Esophagus (tissue), 2 donors: ENCODE measurements around the gene TBL1XR1. TPM values are rescaled to one million over a fixed set of nuclear protein-coding genes. Genes with fewer than 3 reads are reported as not detected.

Experiments used
- H3K27ac ChIP-seq, 2 donors: one replicate each; pipeline ENCODE4 v1.5.1; 2013; ENCODE audit warnings: low read depth in 2 of 2, mild to moderate bottlenecking in 2 of 2, inconsistent platforms in 1 of 2, low read length in 1 of 2, moderate library complexity in 1 of 2
- H3K27me3 ChIP-seq, 2 donors: one replicate each; pipeline ENCODE4 v1.6.1; 2013; ENCODE audit warnings: low read length in 2 of 2, control low read depth in 1 of 2, mild to moderate bottlenecking in 1 of 2; ENCODE audit not compliant: insufficient read depth in 2 of 2, control insufficient read depth in 1 of 2
- H3K36me3 ChIP-seq, 2 donors: one replicate each; pipeline ENCODE4 v1.6.1; 2013; ENCODE audit warnings: low read length in 1 of 2; ENCODE audit not compliant: control insufficient read depth in 2 of 2, insufficient read depth in 2 of 2
- H3K4me1 ChIP-seq, 2 donors: one replicate each; pipeline ENCODE4 v1.6.1; 2013; ENCODE audit warnings: low read length in 1 of 2; ENCODE audit not compliant: control insufficient read depth in 2 of 2, insufficient read depth in 2 of 2
- H3K4me3 ChIP-seq, 2 donors: one replicate each; pipeline ENCODE4 v1.5.1; 2013; ENCODE audit warnings: low read length in 2 of 2, mild to moderate bottlenecking in 2 of 2, low read depth in 1 of 2, moderate library complexity in 1 of 2
- H3K9me3 ChIP-seq, 2 donors: one replicate each; pipeline ENCODE4 v1.6.1; 2013; ENCODE audit warnings: mild to moderate bottlenecking in 2 of 2, low read depth in 1 of 2, low read length in 1 of 2, moderate library complexity in 1 of 2; ENCODE audit not compliant: control insufficient read depth in 2 of 2, insufficient read depth in 1 of 2
- WGBS, 2 donors: extraction: QIAGEN DNeasy Blood & Tissue Kit; methylation state at CpG; one replicate each; pipeline ENCODE4 v1.1.7; 2013; 5-methylcytosine and 5-hydroxymethylcytosine counted together
- polyA plus RNA-seq, 2 donors: library from polyadenylated mRNA; stranded (reverse); fragments of 200-250 nt; gene quantifications; one replicate each; pipeline ENCODE4 v1.2.3, GENCODE V29; 2013
- donor health status: healthy with polysubstance abuse.
- donor health status: Bipolar disorder and iron deficiency.

Gene TBL1XR1
- polyA plus RNA-seq, 2 donors, result 16.2 to 19.3 TPM

DNA sequence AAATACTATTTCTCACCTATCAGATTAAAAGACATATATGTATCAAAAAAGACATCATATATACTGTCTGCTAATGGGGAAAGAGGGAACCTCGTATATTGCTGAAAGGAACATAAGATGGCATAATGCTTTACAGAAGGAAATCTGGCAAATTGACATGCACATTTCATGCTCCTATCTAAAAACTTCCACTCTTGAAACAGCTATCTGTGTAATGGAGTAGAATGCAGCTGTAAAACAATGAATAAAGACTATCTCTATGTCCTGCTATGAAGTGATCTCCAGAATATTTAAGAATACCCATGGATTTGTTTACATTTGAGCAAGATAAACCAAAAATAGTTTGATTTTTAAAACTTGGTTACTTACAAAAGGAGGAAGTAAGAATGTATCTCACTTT, 107.4 kb downstream of the TBL1XR1 start:
- Histone ChIP-seq H3K36me3 (no peaks in the 10 kb centered on the region), H3K27ac (no peak overlapping the region), H3K4me3 (no peak overlapping the region), H3K9me3 (no peaks in the 10 kb centered on the region), H3K27me3 (no peaks in the 10 kb centered on the region), H3K4me1 (peaks cover 0 to 3% of the 10 kb centered on the region in 2 donors)
- whole genome bisulfite sequencing, 2 donors, result 64 to 73% methylated on average over 1 of the region's 1 CpG

GRCh38 chr3:177089110-177089509, 108.2 kb downstream of the TBL1XR1 start:
- Histone ChIP-seq H3K4me3 (no peak overlapping the region), H3K36me3 (no peaks in the 10 kb centered on the region), H3K9me3 (no peaks in the 10 kb centered on the region), H3K27me3 (no peaks in the 10 kb centered on the region), H3K4me1 (peaks cover 0 to 3% of the 10 kb centered on the region in 2 donors), H3K27ac (no peak overlapping the region)
- WGBS, 2 donors, result 77 to 78% methylated on average over 3 of the region's 3 CpGs

DNA sequence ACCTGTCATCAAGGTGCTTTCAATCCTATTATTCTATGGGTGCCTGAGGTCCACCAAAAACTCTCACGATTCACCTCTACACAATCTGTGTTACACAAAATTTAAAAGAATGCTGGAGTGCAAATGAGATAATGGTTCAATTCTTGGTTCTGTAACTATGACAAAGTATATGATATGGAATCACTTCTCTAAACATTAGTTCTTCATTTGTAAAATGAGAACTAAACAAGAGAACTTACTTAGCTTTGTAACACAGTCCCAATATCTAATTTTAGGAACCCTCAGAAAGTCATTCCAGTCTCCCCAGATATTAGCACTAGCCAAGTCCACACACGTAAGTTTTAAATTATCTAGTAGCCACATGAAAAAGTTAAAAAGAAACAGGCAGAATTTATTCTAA, 111.5 kb downstream of the TBL1XR1 start:
- no peak overlapping the region for H3K4me3 ChIP-seq
- no peaks in the 10 kb centered on the region for H3K36me3 ChIP-seq
- no peaks in the 10 kb centered on the region for H3K27me3 ChIP-seq
- H3K4me1 ChIP-seq, result peaks cover 0 to 3% of the 10 kb centered on the region in 2 donors
- no peak overlapping the region for H3K27ac ChIP-seq
- WGBS, 2 donors, result 44 to 68% methylated on average over 2 of the region's 2 CpGs
- no peaks in the 10 kb centered on the region for H3K9me3 ChIP-seq

DNA sequence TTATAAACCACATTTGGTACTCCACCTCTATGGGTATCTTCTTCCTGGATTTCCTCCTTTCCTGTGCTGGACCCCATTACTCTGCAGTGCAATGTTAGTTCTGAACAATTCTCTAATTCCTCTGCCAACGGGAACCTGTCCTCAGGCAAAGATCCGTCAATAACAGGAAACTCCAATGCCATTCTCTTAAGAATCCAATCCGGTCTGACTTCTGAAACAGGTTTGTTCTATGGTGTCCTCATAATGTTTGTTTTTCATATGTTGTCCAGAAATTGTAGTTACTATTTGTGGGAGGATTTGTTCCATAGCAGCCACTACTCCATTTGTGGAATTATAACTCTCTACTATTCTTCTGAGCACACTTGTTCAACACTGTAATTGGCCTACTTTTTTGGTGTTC, 112.7 kb downstream of the TBL1XR1 start:
- Histone ChIP-seq H3K27me3 (no peaks in the 10 kb centered on the region), H3K36me3 (no peaks in the 10 kb centered on the region), H3K9me3 (no peaks in the 10 kb centered on the region), H3K4me3 (peak overlapping the region in 1 of 2 donors; percentile 22), H3K4me1 (peaks cover 0 to 3% of the 10 kb centered on the region in 2 donors), H3K27ac (no peak overlapping the region)
- 47 to 63% methylated on average over 3 of the region's 3 CpGs for WGBS, 2 donors

GRCh38 chr3:177080122-177080521, 117.2 kb downstream of the TBL1XR1 start:
- no peaks in the 10 kb centered on the region for H3K36me3 ChIP-seq
- H3K4me1 ChIP-seq, result no peaks in the 10 kb centered on the region
- no peak overlapping the region for H3K27ac ChIP-seq
- no peaks in the 10 kb centered on the region for H3K9me3 ChIP-seq
- H3K27me3 ChIP-seq, result no peaks in the 10 kb centered on the region
- H3K4me3 ChIP-seq, result no peak overlapping the region
- WGBS, 2 donors, result 82 to 92% methylated on average over 1 of the region's 1 CpG

DNA sequence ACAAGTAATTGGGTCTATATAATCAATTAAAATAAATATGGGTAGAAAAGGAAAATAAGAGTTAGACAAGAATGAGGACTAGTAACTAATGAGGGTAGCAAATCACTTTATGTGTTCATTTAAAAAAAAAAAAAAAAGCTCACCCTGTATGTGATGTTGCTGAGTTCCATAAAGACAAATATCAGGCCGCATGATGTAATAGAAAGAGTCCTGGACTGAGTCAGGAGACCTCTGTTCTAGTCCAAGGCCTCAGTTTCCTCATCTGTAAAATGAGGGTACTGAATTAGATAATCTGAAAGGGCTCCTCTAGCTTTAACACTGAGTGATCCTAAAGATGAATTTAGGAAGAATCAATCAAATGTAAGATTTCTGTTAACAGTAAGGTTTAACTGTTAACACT, 117.6 kb downstream of the TBL1XR1 start:
- H3K4me1 ChIP-seq, result no peaks in the 10 kb centered on the region
- no peak overlapping the region for H3K27ac ChIP-seq
- no peaks in the 10 kb centered on the region for H3K27me3 ChIP-seq
- no peaks in the 10 kb centered on the region for H3K9me3 ChIP-seq
- no peak overlapping the region for H3K4me3 ChIP-seq
- peaks cover 0 to 2% of the 10 kb centered on the region in 2 donors for H3K36me3 ChIP-seq
- WGBS, 2 donors, result 83 to 100% methylated on average over 1 of the region's 1 CpG

- Histone ChIP-seq H3K36me3 (peaks cover 0 to 2% of the 10 kb centered on the region in 2 donors), H3K9me3 (no peaks in the 10 kb centered on the region), H3K27ac (no peak overlapping the region), H3K4me1 (no peaks in the 10 kb centered on the region), H3K4me3 (no peak overlapping the region), H3K27me3 (no peaks in the 10 kb centered on the region)
- 77% methylated on average over 4 of the region's 4 CpGs for WGBS, 2 donors
Measured at GRCh38 chr3:177071496-177072156, 125.7 kb downstream of the TBL1XR1 start.

DNA sequence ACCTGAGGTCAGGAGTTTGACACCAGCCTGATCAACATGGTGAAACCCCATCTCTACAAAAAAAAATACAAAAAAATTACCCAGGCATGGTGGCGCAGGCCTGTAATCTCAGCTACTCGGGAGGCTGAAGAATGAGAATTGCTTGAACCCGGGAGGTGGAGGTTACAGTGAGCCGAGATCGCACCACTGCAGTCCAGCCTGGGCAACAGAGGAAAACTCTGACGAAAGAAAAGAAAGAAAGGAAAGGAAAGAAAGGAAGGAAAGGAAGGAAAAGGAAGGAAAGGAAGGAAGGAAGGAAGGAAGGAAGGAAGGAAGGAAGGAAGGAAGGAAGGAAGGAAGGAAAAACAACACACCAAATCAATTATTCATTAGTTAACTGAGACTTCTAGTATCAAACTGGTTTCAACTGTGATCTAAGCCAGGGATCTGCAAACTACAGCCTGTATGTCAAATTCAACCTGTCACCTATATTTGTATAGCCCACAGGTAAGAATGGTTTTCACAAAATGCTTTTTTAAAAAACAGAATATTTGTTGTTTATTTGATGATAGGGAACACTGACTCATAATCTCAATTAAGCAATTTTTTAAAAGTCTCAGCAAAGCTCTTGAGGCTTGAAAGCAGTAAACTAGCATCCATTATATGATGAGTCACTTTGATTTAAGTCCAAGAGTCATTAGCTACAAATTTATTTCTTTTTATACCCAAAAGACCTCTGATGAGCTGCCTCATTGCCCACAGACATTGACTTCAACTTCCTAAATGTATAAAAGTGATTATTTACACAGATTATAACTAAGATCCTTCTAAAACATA, 127.6 kb downstream of the TBL1XR1 start:
- no peaks in the 10 kb centered on the region for H3K27me3 ChIP-seq
- no peak overlapping the region for H3K27ac ChIP-seq
- H3K4me3 ChIP-seq, result no peak overlapping the region
- no peaks in the 10 kb centered on the region for H3K4me1 ChIP-seq
- H3K9me3 ChIP-seq, result no peaks in the 10 kb centered on the region
- H3K36me3 ChIP-seq, result no peaks in the 10 kb centered on the region
- 93 to 96% methylated on average over 6 of the region's 6 CpGs for WGBS, 2 donors

DNA sequence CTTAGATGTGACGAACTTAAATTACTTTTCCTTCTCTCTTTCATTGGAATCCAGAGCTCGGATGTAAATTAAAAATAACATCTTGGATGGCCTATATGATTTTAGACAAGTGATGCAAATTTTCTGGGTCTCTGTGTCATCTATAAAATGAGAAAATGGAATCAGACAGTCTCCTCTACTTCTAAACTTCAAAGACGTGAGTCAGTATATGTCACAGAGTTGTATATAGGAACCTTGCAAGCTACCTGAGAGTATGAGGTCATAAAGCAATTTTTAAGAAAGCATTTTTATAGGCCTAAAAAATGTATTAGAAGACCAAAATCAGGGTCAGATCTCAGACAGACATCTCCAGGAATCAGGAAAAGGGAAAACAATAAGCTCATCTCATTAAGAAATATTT, 128.3 kb downstream of the TBL1XR1 start:
- no peaks in the 10 kb centered on the region for H3K9me3 ChIP-seq
- no peak overlapping the region for H3K4me3 ChIP-seq
- H3K27me3 ChIP-seq, result no peaks in the 10 kb centered on the region
- H3K27ac ChIP-seq, result no peak overlapping the region
- no peaks in the 10 kb centered on the region for H3K4me1 ChIP-seq
- WGBS, 2 donors, result 92% methylated on average over 3 of the region's 3 CpGs
- no peaks in the 10 kb centered on the region for H3K36me3 ChIP-seq

DNA sequence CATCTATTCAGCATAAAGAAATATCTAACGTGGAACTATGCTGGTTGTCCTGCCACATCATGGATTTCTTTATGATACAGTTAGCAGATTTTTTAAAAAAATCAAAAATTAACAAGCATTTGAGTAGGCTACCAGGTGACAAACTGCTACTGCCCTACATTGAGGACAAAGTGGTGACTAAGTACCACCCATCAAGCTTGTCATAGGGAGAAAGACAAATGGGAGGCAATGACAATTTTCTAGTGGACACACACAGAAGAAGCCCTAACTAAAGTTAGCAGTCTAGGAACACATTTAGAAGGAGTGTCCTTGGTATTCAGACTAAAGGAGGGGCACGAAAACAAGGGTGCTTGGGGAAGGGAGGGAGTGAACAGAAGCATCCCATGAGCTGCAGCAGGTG, 131.2 kb downstream of the TBL1XR1 start:
- Histone ChIP-seq H3K36me3 (no peaks in the 10 kb centered on the region), H3K27me3 (no peaks in the 10 kb centered on the region), H3K27ac (no peak overlapping the region), H3K4me3 (no peak overlapping the region), H3K9me3 (no peaks in the 10 kb centered on the region), H3K4me1 (no peaks in the 10 kb centered on the region)
- 92 to 95% methylated on average over 2 of the region's 2 CpGs for WGBS, 2 donors
